Hypothalamus (tissue), 51 donors: ENCODE results near the gene SELENOS.

Experiments
- DNase-seq, 51 donors: peaks; one replicate each; lab custom pipeline; 2025; lab: John Stamatoyannopoulos, UW

SELENOS gene

DNA sequence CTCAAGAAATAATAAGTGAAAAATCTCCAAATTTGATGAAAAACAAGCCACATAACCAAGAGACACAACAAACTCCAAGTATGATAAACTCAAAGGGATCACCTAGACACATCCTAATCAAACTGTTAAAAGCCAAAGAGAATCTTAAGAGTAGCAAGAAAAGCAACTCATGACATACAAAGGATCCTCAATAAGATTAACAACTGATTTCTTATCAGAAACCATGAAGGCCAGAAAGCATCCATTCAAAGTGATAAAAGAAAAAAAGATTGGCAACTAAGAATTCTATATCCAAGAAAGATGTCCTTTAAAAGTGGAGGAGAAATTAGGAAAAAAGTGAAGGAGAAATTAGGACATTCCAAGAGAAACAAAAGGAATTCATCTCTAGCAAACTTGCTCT, 49.0 kb downstream of the SELENOS start:
- DNase-seq = no peak

GRCh38 chr15:101225658-101226057, 51.6 kb downstream of the SELENOS start:
- no peak for DNase-seq
